HL-60/S4 (cell line): ENCODE measurements around the gene GPR68.
"Not testable (repeated sequence)": the region's sequence is repeated elsewhere in the genome, so short reads cannot be mapped to it uniquely, and the experiment has no call there.

Experiments used
- in situ Hi-C: fragments of 300-500 bp; cut with MboI; formaldehyde crosslinking; loops from 2 replicates; pipeline ENCODE4 v1.14.3; 2022; ENCODE audit warnings: low sequenced_read_pairs

The GPR68 gene

DNA sequence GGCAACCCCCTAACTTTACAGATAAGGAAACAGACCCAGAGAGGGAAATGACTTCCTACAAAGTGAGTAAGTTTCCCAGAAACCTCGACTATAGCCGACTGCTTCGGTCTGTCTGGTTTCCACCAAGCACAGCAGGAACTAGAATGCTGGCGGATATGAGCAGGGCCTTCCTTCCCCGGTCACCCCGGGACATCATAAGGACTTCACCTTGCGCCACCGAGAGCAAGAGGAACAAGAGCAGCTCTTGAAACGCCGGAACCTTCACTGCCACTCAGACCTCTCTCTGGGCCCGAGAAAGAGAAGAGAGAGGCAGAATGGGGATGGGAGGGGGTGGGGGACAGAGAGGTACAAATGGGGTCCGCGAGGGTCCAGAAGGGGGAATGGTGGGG lies 29.4 kb upstream of the GPR68 start:
- in situ Hi-C loops = no loop called here

DNA sequence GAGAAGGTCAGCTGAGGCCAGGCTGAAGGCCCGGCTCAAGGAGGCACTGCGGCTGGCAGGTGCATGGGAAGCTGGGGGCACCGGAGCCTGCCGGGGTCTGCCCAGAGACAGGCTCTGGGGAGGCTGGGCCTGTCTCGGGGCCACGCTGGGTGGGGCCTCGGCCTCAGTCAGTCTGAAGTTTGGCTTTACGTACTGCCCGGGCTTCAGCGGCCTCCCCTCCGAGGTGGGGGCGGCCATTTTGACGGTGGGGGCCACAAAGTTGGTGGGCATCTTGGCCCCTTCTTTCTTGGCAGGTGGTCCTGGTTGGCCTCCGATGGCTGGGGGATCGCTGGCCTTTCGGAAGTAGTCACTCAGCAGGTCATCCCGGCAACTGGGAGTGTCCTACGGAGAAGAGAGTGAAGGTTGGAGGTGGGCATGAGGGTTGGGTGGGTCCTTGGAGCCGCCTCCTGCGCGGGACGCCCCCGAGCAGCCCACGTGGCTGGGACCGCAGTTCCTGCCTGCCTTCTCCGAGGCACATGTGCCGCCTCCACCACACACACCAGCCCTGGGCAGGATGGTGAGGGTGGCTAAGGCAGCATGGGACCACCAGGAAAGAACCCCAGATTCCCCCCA lies 28.9 kb upstream of the GPR68 start:
- in situ Hi-C loops = no loop called here

GRCh38 chr14:91272341-91273272 lies 28.1 kb upstream of the GPR68 start:
- in situ Hi-C loops = no loop called here

- in situ Hi-C loops = no loop called here
Observed at GRCh38 chr14:91271639-91272038, 27.1 kb upstream of the GPR68 start.

- in situ Hi-C loops = no loop called here
Observed at GRCh38 chr14:91270619-91271018, 26.1 kb upstream of the GPR68 start.

DNA sequence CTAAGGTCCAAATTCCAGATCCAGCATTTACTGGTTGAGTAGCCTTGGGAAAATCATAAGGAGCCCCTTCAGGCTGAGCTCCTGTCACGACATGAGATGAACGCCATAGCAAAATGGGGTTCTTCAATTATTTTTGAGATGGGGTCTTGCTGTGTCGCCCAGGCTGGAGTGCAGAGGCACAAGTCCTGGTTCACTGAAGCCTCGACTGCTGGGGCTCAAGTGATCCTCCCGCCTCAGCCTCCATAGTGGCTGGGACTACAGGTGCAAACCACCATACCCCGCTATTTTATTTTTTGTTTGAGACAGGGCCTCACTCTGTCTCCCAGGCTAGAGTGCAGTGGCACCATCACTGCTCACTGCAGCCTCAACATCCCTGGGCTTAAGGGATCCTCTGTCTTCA lies 25.7 kb upstream of the GPR68 start:
- in situ Hi-C loops = no loop called here

- in situ Hi-C loops = no loop called here
Observed at GRCh38 chr14:91269076-91269991, 24.8 kb upstream of the GPR68 start.

GRCh38 chr14:91267965-91268437 lies 23.5 kb upstream of the GPR68 start:
- in situ Hi-C loops = no loop called here

GRCh38 chr14:91266276-91266675 lies 21.8 kb upstream of the GPR68 start:
- in situ Hi-C loops = not testable (repeated sequence)

- in situ Hi-C loops = no loop called here
Observed at GRCh38 chr14:91265404-91265803, 20.9 kb upstream of the GPR68 start.

DNA sequence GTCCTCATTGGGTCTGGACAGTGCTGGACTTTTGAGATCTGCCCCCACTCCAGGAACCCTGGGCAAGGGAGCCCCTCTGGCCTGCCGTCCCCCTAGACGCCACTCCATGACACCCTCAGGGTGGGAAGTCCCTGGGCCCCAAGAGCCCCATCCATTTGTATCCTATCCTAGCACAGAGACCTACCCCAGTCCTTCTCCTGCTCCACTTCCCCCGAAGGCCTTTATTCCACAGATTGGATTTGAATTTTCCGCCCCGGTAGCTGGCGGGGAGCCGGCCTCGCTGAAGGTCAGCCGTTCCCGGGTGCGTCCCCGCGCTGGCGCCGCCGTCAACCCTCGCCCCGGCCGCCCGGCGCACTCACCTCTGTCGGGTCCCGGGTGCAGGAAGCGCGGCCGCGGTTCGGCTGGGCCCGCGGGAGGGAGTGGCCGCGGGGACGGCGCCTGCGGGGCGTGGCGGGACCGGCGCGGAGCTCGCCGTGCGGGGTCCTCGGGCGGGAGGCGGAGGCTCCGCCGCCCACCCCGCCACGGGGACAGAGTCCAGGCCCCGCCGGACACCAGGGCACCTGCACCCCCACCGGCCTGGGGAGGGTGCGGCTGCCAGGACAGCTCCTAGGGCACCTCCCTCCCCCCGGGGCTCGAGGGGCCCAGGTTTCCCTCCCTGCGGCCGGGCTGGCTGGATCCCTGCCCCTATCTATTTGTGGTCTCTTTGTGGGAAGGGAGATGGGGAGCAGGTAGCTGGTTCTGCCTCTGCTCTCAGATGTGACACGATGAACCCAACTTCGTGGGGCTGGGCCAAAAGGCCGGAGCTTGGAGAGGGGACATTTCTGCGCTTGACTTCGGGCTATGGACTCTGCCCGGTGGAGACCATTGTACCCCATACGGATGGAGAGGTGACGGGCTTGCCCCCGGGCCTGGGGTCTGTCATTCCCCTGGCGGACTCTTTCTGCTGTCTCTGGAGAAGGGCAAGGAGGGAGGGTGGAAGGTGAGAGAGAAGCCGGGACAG lies 19.9 kb upstream of the GPR68 start:
- in situ Hi-C loops = no loop called here

DNA sequence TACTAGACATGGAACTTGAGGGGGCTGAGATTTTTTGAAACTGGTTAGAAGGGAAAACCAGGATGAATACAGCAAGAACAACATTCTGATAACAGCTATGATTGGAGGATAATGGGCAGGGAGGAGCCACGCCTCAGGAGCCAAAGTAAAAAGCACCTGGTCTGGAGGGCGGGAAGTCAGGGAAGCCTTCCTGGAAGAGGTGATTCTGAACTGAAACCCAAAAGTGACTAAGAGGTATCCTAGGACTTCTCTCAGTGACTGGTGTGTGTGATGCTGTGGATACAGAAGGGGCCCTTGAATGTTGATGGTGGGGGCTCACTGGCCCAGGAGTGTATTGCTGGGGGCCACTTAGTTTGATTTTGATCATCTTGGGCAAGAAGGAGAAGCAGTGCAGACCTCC lies 18.8 kb upstream of the GPR68 start:
- in situ Hi-C loops = no loop called here

- in situ Hi-C loops = no loop called here
Observed at GRCh38 chr14:91261986-91262549, 17.6 kb upstream of the GPR68 start.

GRCh38 chr14:91261115-91261514 lies 16.6 kb upstream of the GPR68 start:
- in situ Hi-C loops = no loop called here

GRCh38 chr14:91258876-91259275 lies 14.4 kb upstream of the GPR68 start:
- in situ Hi-C loops = no loop called here

GRCh38 chr14:91258011-91258618 lies 13.6 kb upstream of the GPR68 start:
- in situ Hi-C loops = no loop called here

GRCh38 chr14:91257328-91258010 lies 13.0 kb upstream of the GPR68 start:
- in situ Hi-C loops = no loop called here

- in situ Hi-C loops = no loop called here
Observed at GRCh38 chr14:91256661-91257060, 12.2 kb upstream of the GPR68 start.
